ENCODE results near the gene USP26.
"Not testable (repeated sequence)": the region's sequence is repeated elsewhere in the genome, so short reads cannot be mapped to it uniquely, and the experiment has no call there.

The USP26 gene, protein sequence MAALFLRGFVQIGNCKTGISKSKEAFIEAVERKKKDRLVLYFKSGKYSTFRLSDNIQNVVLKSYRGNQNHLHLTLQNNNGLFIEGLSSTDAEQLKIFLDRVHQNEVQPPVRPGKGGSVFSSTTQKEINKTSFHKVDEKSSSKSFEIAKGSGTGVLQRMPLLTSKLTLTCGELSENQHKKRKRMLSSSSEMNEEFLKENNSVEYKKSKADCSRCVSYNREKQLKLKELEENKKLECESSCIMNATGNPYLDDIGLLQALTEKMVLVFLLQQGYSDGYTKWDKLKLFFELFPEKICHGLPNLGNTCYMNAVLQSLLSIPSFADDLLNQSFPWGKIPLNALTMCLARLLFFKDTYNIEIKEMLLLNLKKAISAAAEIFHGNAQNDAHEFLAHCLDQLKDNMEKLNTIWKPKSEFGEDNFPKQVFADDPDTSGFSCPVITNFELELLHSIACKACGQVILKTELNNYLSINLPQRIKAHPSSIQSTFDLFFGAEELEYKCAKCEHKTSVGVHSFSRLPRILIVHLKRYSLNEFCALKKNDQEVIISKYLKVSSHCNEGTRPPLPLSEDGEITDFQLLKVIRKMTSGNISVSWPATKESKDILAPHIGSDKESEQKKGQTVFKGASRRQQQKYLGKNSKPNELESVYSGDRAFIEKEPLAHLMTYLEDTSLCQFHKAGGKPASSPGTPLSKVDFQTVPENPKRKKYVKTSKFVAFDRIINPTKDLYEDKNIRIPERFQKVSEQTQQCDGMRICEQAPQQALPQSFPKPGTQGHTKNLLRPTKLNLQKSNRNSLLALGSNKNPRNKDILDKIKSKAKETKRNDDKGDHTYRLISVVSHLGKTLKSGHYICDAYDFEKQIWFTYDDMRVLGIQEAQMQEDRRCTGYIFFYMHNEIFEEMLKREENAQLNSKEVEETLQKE

DNA sequence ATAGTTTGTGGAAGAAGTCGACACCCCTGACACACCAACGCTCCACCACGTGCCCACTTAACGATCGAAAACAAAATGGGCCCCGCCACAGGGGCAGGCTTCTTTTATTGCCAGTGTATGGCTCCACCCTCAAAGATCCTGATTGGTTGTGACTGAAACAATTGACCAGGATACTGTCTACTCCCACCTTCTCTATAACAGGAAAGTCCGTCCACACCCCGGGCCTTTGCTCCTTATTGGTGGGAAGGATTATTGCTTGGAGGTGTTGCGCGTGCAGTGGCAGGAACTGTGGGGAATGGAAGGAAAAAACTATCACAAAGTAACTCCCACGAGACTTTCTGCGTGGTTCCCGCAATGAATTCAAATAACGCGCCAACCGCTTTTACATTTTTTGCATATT is at the start of gene USP26:
USP26 (minus strand) TSS at position 79 of the 400 bp plus-strand sequence. CDS start 68,889 bp downstream, outside the sequence.
- no peak for DNase-seq

DNA sequence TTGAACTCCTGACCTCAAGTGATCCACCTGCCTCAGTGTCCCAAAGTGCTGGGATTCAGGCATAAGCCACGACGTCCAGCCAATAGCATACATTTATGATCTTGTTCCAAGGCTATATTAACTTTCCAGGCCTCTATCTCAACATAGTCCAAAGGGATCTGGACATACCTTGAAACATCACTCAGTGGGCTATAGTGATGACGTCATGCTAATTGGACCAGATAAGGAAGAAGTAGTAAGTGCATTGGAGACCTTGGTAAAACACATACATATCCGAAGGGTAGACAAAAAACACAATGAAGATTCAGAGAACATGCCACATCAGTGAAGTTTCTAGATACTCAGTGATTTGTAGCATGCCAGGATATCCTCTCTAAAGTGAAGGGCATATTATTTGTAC is 37.4 kb upstream of the USP26 start:
- DNase-seq: no peak

DNA sequence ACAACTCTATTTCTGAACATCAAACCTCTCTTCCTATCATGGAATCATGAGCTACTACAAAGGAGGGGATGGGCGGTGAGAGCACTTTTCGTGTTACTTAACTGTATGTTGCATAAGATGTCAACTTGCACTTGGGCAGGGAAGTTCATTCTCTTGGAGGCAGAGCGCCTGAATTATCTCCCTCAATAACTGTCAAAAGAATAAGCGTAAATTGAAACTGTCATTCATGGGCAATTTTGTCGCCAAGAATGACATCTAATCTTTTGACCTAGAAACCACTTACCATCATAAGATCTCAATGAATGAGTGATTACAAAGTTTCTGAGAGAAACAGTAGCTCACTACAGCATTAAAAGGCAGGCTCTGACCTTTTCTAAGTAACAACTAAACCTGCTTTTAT is 23.5 kb upstream of the USP26 start:
- no peak for DNase-seq

DNA sequence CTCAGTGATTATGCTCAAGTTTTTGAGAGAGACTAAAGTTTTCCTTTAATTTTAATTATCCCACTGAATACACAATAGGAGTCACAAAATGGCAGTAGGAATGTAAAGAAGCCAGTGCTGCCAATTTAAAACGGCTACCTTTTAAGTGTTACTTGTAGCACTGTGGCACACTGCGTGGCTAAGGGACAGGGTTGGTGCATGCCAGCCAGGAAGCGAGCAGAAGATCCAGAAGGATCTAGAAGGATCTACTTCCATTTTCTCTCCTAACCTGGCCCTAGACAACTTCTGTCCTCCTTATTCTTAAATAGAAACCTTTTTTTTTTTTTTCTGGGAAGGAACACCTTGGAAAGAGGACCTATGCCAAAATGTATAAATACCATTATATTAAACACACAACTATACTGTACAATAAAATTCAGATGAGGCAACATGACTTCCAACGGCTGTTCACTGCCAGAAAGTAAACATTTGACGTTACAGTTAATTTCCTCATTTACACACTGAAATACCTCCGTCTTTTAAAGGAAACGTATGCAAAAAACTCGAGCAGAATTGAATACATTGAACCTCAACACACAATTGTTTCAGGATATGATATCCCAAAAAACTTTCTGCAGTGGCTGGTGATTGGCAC is 2.7 kb downstream of the USP26 start:
- DNase-seq: no peak

DNA sequence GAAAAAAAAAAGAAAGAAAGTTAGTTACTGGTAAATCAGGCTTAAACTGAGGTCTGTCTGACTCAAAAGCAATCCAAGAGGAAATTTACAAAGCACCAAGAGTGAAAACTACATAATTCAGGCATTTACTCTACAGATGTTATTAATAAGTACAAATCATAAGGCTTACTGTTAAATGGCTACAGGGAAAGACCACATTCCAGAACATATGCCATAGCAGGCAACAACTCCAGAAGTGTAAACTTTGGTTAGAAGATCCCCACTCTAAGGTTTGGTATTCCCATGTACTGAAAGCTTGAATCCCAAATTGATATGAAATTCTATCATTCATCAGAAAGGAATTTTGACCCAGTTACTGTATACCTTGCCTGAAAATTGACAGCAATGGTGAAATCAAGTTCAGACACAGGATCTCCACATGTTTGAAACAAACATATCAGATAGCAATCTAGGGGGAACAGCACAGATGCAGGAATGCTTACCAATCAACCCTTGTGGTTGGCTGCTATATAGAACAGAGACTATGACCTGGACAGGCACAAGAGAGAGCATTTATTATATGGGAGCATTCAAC is 6.6 kb downstream of the USP26 start:
- DNase-seq: no peak

DNA sequence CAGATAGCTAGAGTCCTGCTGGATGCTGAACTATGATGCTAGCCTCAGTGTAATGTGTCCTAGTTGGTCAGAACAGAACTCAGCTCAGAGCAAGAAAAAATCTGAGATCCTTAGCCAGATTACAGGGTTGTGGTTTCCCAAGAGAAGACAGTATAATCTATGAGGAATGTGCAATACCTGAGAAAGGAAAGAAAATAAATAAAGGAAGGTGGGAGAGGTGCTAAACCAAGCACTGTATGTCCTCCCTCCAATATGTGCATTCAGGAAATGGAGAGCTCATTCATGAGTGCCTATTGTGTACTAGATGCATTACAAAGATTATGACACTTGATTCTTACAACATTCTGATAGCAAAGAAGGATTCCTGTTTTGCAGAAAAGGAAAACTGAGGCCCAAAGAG is 7.5 kb downstream of the USP26 start:
- DNase-seq: no peak

DNA sequence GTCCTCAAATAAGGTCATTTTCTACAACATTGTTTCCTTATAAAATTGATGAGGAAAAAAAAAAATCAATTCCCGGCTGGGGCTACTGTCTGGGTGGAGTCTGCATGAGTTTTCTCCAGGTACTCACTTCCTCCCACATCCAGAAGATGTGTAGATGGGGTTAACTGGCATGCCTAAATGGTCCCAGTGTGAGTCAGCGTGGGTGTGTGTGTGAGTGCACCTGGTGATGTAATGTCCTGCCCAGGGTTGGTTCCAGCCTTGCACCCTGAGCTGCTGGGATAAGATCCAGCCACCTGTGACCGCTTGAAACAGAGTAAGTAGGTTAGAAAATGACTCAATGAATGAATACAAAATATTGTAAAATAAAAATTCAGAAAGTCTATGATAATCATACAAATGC is 11.1 kb downstream of the USP26 start:
- DNase-seq: no peak

DNA sequence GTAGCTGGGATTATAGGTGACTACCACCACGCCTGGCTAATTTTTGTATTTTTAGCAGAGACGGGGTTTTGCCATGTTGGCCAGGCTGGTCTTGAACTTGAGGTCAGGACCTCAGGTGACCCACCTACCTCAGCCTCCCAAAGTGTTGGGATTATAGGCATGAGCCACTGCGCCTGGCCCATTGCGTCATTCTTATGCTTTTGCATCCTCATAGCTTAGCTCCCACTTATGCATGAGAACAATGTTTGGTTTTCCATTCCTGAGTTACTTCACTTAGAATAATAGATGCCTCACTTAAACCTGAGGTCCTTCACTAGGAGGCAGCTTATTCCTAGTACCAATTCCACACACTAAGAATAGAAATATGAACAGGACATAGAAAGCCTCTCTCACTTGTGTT is 11.9 kb downstream of the USP26 start:
- not testable (repeated sequence) for DNase-seq

DNA sequence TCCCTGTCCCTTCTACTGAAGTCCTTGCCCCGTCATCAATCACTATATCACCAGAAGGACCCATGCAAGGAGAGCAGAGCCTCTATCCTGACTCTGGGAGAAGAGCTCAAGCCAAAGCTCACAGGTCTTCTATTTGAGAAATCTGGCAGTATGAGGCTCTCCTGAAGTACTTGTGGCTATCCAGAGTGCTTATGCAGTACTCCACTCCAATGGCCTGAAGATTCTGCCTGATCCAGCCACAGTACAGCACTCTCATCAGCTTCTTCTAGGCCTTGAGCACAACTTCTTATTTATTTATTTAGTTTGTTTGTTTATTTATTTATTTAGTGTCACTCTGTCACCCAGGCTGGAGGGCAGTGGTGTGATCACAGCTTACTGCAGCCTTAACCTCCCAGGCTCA is 13.0 kb downstream of the USP26 start:
- DNase-seq: no peak

DNA sequence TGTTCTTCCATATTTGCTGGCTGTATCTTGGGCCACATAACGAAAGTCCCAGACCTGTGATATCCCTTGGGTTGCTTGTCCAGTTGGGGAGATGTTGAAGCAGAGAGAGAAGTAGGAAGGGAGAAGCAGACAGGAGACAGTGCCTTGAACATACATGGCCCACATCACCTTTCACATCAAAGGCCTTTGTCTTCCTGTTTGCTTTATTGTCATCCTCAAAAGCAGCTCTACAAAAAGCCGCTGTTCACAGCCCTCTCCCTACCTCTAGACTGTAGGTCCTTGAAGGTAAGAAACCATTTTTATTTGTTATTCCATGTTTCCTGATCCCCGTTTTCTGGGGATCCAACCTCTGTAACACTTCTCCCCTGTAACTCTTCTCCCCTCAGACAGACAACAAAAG is 14.9 kb downstream of the USP26 start:
- no peak for DNase-seq

DNA sequence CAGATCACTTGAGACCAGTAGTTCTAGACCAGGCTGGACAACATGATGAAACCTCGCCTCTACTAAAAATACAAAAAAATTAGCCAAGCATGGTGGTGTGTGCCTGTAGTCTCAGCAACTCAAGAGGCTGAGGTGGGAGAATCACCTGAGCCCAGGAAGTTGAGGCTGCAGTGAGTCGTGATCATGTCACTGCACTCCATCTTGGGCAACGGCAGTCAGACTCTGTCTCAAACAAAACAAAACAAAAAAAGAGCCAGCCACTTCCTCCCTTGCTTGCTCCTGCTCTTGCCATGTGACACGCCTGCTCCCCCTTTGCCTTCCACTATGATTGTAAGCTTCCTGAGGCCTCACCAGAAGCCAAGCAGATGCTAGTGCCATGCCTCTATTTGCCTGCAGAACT is 19.1 kb downstream of the USP26 start:
- not testable (repeated sequence) for DNase-seq

DNA sequence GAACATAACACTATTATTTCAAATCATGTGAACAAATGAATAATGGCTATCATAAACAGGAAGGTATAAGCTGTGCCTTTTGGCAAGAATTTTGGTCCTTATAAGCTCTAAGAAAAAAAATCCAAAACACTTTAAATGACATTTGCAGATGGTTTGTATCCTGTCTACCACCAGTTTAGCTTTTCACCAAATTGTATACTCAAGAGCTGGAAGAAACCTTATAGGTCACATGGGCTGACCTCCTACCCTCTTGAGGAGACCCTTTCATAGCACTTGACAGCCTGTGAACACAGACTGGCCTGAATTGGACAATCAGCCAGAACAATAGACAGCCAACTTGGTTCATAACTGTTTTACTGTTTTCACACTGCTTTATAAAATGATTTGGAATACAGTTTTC is 24.3 kb downstream of the USP26 start:
- DNase-seq: no peak

DNA sequence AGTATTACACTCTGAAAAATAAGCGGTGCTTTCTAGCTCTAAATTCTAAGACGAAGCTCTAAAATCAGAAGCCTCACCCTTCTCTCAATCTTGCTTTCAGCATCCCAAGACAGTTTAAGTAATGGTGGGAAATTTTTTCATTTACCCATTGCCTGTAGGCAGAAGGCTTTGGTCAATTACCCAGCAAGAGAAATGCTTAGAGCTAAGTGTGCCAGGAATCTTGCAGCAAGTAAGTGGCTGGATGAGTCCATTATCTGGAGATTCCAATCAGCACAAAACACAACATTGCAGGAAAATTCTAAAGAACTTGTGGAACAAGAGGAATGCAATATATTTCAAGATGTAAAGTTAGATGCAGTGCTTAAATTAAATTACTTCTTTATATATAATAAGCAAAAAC is 28.4 kb downstream of the USP26 start:
- no peak for DNase-seq

DNA sequence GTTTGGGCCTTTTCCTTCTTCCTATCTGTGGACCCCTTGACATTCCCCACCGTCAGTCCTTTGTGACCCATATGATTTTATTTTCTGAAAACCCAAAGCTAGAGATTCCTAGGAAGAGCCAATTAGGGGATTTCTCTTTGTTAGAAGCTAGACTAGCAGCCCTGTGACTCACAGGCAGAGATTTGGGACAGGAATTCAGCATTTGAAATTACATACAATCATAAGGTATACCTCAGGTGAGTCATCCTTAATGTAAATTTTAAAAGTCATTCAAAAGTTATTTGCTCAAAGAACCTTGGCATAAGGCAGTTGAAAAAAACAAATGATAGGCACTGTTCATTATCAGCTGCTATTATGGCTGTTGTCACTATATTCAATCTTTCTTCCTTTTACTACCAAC is 40.6 kb downstream of the USP26 start:
- DNase-seq: no peak

DNA sequence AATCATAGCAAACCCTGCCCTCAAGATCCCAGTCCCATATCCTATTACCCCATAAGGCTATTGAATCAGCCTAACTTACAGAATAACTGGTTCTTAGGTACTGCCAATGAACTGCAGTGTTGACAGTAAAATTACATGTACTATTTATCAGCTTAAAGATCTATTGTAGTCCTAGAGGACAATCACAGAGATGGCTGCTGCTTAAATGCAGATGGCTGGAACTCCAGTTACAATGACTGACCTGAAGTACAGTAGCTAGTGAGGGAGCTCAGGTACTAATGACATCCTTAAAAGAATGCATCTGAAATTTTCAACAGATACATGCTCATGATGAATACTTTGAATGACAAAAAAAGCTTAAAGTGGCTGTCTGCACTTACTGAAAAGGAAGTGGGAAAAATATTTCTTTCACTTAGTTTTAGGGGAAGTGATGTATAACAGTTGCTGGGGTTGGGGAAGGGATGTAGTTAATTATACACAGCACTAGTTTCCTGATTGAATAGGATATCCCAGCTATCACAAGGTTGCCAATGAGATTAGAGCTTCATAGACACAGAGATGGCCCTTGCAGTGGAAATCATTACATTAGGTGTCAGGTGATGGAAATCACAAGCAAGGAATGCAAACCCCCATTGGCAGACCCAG is 42.0 kb downstream of the USP26 start:
- no peak for DNase-seq

DNA sequence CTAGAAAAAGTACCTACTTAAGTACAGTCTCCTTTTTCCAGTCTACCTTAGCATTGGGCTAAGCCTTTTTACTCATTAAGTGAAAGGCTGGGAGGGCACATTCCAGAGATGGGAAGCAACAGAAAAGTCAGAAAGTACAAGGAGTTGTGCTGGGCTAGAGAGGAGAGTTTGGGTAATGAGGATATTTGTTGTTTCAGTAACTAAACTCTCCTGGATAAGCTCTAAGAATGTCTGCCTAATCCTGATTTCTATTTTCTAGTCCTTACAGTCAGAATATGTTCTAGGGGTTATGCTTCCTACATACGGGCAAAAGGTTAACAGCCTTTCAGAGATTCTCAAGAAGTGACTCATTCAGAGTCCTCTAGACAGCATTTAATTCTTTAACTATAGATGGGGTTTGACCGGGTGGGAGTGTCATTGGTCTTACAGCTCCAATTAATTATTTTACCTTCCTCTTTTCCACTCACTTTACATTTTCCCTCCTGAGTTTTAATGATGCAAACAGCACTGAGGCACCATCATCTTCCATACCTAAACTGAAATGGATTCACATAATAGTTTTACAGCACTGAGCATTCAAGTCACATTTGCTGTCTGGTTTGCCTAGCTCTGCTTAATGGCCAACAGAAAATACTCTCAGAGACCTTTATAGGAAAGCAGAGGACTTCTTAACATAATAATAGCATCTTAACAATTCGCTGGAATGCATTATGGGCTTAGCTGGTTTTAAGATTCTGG is 42.9 kb downstream of the USP26 start:
- DNase-seq: no peak

DNA sequence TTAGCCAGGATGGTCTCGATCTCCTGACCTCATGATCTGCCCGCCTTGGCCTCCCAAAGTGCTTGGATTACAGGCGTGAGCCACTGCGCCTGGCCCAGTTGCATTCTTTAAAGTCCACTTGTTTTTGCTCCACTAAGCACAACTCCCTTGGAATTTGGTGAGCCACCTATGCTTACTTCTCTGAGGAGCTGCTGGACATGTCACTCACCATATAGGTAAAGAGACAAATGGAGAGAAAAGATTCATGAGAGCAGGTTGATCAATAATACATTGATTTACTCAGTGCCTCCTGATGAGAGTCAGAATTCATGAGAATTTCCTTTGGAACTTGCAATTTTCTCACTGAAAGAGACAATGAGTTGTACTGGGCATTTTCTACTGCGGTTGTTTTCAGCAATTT is 48.2 kb downstream of the USP26 start:
- DNase-seq: no peak

DNA sequence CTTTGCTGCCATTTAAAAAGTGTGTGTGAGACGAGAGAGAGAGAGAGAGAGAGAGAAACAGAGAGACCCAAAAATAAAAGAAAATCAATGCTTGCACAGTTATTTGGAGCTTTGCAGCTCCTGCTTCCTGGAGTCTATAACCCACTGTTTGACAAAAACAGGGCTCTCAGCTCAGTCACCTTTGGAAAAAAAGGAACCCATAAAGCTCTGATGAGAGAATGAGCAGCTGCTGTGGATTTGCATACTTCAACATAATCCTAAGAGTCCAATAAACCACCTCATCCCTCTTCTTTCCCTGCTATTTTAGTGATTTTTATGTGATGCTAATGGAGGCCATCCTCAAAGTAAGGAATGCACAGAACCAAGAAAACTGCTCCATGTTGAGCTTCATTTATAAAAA is 50.3 kb downstream of the USP26 start:
- DNase-seq: peak in 1 of 2 experiments; percentile 20

DNA sequence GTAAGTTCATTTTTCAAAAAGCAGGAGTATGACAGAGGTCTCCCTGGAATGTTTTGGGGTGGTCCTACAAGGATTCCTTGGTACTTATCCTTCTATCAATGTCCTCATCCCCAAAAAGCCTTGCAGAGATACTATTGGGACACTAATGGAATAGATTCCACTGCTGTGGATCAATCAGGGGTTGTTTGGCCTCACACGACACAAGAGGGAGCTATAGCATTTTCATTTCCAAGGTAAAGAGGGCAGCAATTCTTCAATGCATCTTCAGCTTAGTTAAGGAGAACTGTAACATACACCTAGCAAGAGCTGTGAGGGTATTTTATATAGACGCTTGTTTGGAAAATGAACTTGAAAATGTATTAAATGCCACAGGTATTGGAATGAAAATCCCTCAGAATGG is 50.9 kb downstream of the USP26 start:
- DNase-seq: peak in 1 of 2 experiments; percentile 47

DNA sequence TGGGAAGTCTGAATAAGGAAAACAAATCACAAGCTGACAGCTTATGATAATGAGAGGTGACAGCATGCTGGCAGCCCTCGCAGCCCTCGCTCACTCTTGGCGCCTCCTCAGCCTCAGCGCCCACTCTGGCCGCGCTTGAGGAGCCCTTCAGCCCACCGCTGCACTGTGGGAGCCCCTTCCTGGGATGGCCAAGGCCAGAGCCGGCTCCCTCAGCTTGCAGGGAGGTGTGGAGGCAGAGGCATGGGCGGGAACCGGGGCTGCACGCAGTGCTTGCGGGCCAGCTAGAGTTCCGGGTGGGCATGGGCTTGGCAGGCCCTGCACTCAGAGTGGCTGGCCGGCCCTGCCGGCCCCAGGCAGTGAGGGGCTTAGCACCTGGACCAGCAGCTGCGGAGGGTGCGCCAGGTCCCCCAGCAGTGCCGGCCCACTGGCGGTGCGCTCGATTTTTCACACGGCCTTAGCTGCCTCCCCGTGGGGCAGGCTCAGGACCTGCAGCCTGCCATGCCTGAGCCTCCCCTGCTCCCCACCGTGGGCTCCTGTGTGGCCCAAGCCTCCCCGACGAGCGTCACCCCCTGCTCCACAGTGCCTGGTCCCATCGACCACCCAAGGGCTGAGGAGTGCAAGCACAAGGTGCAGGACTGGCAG is 52.6 kb downstream of the USP26 start:
- not testable (repeated sequence) for DNase-seq

DNA sequence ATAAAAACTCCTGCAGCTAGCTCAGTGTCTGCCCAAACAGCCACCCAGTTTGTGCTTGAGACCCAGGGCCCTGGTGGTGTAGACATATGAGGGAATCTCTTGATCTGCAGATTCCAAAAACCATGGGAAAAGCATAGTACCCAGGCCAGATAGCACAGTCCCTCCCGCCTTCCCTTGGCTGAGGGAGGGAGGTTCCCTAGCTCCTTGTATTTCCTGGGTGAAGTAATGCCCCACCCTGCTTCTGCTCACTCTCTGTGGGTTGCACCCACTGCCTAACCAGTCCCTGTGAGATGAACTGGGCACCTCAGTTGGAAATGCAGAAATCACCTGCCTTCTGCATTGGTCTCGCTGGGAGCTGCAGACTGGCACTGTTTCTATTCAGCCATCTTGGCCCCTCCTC is 54.6 kb downstream of the USP26 start:
- DNase-seq: no peak
